ENCODE results near the gene CACNA1A. TPM values are rescaled to one million over a fixed set of nuclear protein-coding genes. Genes with fewer than 3 reads are reported as not detected.

Gene CACNA1A
- polyA plus RNA-seq, 2 of the 4 experiments (the other 2 are of a cell fraction): 0.27 to 0.71 TPM

GRCh38 chr19:13541554-13541953, 35.3 kb upstream of the CACNA1A start:
- POLR2A ChIA-PET: no interaction called here
- DNase-seq (ENCODE audit: low read depth in 1 of 2, low spot score in 1 of 2): no peak
- H3K4me2 ChIP-seq: no peak overlapping the region
- no peak overlapping the region for H3K27ac ChIP-seq
- no peaks in the 10 kb centered on the region for H3K9me3 ChIP-seq
- no peaks in the 10 kb centered on the region for H3K4me1 ChIP-seq
- ATAC-seq: no peak
- no peak for FAIRE-seq
- TF ChIP-seq JUNB (IDR thresholded peaks at IDR 0.05) (no peak), JUN (IDR thresholded peaks at IDR 0.05) (no peak), BCL3 (IDR thresholded peaks at IDR 0.05) (no peak), CBX2 (IDR thresholded peaks at IDR 0.05; ENCODE audit: borderline replicate concordance, low read depth) (no peak), E2F6 (IDR thresholded peaks at IDR 0.05; ENCODE audit: borderline replicate concordance, low read depth) (no peak), MAZ (IDR thresholded peaks at IDR 0.05; ENCODE audit: borderline replicate concordance, low read depth, low read length) (no peak), SMC3 (IDR thresholded peaks at IDR 0.05) (no peak), EHF (CRISPR knock-in tag; IDR thresholded peaks at IDR 0.05) (no peak), NR3C1 (IDR thresholded peaks at IDR 0.05) (no peak), CEBPB (IDR thresholded peaks at IDR 0.05) (no peak), MAFK (IDR thresholded peaks at IDR 0.05; ENCODE audit: partially characterized antibody) (no peak), HOXB5 (CRISPR knock-in tag; IDR thresholded peaks at IDR 0.05) (no peak), ZNF302 (CRISPR knock-in tag; IDR thresholded peaks at IDR 0.05) (no peak), FOXS1 (CRISPR knock-in tag; IDR thresholded peaks at IDR 0.05) (no peak)
- no peak overlapping the region for H3K4me3 ChIP-seq
- 4% methylated on average over 1 of the region's 1 CpG for WGBS (ENCODE audit: missing lambda C conversion rate)
- CTCF ChIA-PET: no interaction called here

GRCh38 chr19:13539332-13539731, 33.1 kb upstream of the CACNA1A start:
- TF ChIP-seq HES2 (IDR thresholded peaks at IDR 0.05) (no peak), FOSL2 (IDR thresholded peaks at IDR 0.05) (no peak), FOSL2 (CRISPR knock-in tag; IDR thresholded peaks at IDR 0.05) (no peak), KDM5A (IDR thresholded peaks at IDR 0.05) (no peak), NR3C1 (IDR thresholded peaks at IDR 0.05) (no peak), GATA3 (IDR thresholded peaks at IDR 0.05; ENCODE audit: borderline replicate concordance) (no peak), ZC3H11A (IDR thresholded peaks at IDR 0.05) (no peak), ZSCAN20 (CRISPR knock-in tag; IDR thresholded peaks at IDR 0.05) (no peak), REST (IDR thresholded peaks at IDR 0.05) (no peak)
- DNase-seq (ENCODE audit: low read depth in 1 of 2, low spot score in 1 of 2) (no peak), FAIRE-seq (no peak), ATAC-seq (no peak)
- Histone ChIP-seq H3K4me1 (no peaks in the 10 kb centered on the region), H3K9me3 (no peaks in the 10 kb centered on the region), H3K4me2 (no peak overlapping the region), H3K27ac (no peak overlapping the region), H3K4me3 (no peak overlapping the region)
- CTCF ChIA-PET: interaction anchor here (1.2 kb wide), 1 partner anchor 19 kb away, joined by 3 read pairs; no protein-coding TSS in a partner anchor
- POLR2A ChIA-PET: no interaction called here
- 0% methylated on average over 1 of the region's 1 CpG for WGBS (ENCODE audit: missing lambda C conversion rate)
